HG03039 (cell line): ENCODE data around the gene PPP6R1.

Experiments used
- ATAC-seq: cut with Tn5 transposase; IDR thresholded peaks from one replicate; pipeline ENCODE4 v1.9.1; 2021; ENCODE audit warnings: mild to moderate bottlenecking, moderate library complexity; ENCODE audit not compliant: unreplicated experiment

Gene PPP6R1

GRCh38 chr19:55258828-55259539 is at the start of gene PPP6R1:
PPP6R1 (minus strand) TSS chr19:55259017; CDS start chr19:55247103, 11,914 bp downstream.
- peak; percentile 62 for ATAC-seq

GRCh38 chr19:55308281-55308680 is 49.5 kb upstream of the PPP6R1 start:
- no peak for ATAC-seq

GRCh38 chr19:55306712-55307111 is 47.9 kb upstream of the PPP6R1 start:
- no peak for ATAC-seq

- no peak for ATAC-seq
These were observed 47.3 kb upstream of the PPP6R1 start for GRCh38 chr19:55305983-55306562.

- ATAC-seq: no peak
These were observed 46.7 kb upstream of the PPP6R1 start for GRCh38 chr19:55305491-55305890.

GRCh38 chr19:55304980-55305379 is 46.2 kb upstream of the PPP6R1 start:
- ATAC-seq: no peak

GRCh38 chr19:55304279-55304978 is 45.6 kb upstream of the PPP6R1 start:
- no peak for ATAC-seq

- ATAC-seq: no peak
These were observed 44.7 kb upstream of the PPP6R1 start for GRCh38 chr19:55303477-55303876.

GRCh38 chr19:55302318-55302703 is 43.5 kb upstream of the PPP6R1 start:
- no peak for ATAC-seq

- ATAC-seq: peak; percentile 57
These were observed 42.9 kb upstream of the PPP6R1 start for GRCh38 chr19:55301459-55302317.

GRCh38 chr19:55300886-55301458 is 42.2 kb upstream of the PPP6R1 start:
- ATAC-seq: no peak

- ATAC-seq: no peak
These were observed 41.2 kb upstream of the PPP6R1 start for GRCh38 chr19:55299991-55300390.

- no peak for ATAC-seq
These were observed 38.5 kb upstream of the PPP6R1 start for GRCh38 chr19:55297267-55297666.

- ATAC-seq: no peak
These were observed 30.4 kb upstream of the PPP6R1 start for GRCh38 chr19:55289117-55289796.

- ATAC-seq: no peak
These were observed 28.7 kb upstream of the PPP6R1 start for GRCh38 chr19:55287361-55288079.

GRCh38 chr19:55285229-55285890 is 26.5 kb upstream of the PPP6R1 start:
- no peak for ATAC-seq

- no peak for ATAC-seq
These were observed 25.7 kb upstream of the PPP6R1 start for GRCh38 chr19:55284405-55285058.

- no peak for ATAC-seq
These were observed 24.9 kb upstream of the PPP6R1 start, which contains the start of gene BRSK1 for GRCh38 chr19:55283548-55284377. BRSK1 (plus strand) TSS chr19:55283997; CDS start chr19:55284443, 446 bp downstream.
